PFSK-1 (cell line): ENCODE measurements around the gene PQBP1. TPM values are rescaled to one million over a fixed set of nuclear protein-coding genes. Genes with fewer than 3 reads are reported as not detected.

Experiments used
- FOXP2 ChIP-seq: optimal IDR thresholded peaks from 2 replicates; pipeline ENCODE3; 2011; ENCODE audit warnings: borderline replicate concordance, control low read depth, inconsistent platforms; ENCODE audit not compliant: insufficient read depth; ENCODE audit errors: extremely low read length, extremely low read depth
- POLR2AphosphoS5 ChIP-seq: IDR thresholded peaks from 2 replicates; pipeline ENCODE4 v1.6.1; 2012; ENCODE audit warnings: low read depth, mild to moderate bottlenecking, control low read depth, low read length, moderate library complexity
- SIN3A ChIP-seq: IDR thresholded peaks from 2 replicates; pipeline ENCODE4 v1.6.1; 2012; ENCODE audit warnings: mild to moderate bottlenecking, low read length, moderate library complexity, borderline replicate concordance; ENCODE audit not compliant: insufficient read depth
- TAF1 ChIP-seq: IDR thresholded peaks from 2 replicates; pipeline ENCODE4 v1.6.1; 2012; ENCODE audit warnings: low read length, control low read depth, borderline replicate concordance; ENCODE audit not compliant: insufficient read depth
- polyA plus RNA-seq: library from polyadenylated mRNA; unstranded; fragments of >200 nt; gene quantifications from one replicate; pipeline ENCODE4 v1.2.1, GENCODE V29; 2012; ENCODE audit warnings: low read depth, missing spikeins; ENCODE audit not compliant: insufficient read length
- TF ChIP-seq, protein P1 (sequence below), 2 experiments: IDR thresholded peaks; 2 replicates each; pipeline versions ENCODE4 v1.6.1 to v1.8.0; 2011 to 2012; ENCODE audit warnings: low read depth in 2 of 2, low read length in 2 of 2, control low read depth in 1 of 2, inconsistent platforms in 1 of 2, mild to moderate bottlenecking in 1 of 2, moderate library complexity in 1 of 2; ENCODE audit not compliant: insufficient read depth in 1 of 2

Gene PQBP1, protein sequence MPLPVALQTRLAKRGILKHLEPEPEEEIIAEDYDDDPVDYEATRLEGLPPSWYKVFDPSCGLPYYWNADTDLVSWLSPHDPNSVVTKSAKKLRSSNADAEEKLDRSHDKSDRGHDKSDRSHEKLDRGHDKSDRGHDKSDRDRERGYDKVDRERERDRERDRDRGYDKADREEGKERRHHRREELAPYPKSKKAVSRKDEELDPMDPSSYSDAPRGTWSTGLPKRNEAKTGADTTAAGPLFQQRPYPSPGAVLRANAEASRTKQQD
- polyA plus RNA-seq = 214 TPM

DNA sequence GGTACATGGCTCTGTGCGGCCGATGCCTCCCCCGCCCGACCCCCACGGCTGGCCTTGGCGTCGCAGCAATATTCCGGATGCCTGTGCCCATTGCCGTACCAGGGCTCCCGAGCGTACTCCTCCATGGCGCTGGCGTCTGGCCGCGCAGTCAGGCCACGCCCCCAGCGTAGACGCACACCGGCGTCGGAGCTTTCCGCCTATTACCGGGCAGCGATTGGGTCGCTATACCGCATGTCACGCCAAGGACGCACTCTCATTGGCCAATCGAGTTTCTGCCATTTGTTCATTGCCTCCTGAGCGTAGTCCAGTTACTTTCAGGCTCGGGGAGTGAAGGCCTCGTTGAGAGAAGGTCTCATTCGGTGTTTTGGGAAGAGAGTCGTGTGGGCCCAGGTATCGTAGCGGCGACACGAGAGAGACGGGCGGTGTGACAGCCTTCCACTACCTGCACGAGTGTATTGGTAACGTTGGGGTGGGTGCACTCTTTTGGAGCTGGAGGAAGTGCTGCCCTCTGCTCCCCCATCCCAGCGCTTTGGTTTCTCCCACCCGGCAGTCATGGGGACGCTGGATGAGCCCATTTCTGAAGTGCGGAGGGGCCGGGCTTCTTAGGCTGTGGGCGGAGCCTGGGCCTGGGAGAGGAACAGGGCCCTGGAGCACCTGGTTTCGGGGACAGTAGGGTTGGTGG is at the start of gene PQBP1, which contains the start of gene TIMM17B:
TSS of gene PQBP1 (plus strand) at position 306 of the 682 bp plus-strand sequence. CDS start 580 bp downstream, outside the sequence.
TSS of gene TIMM17B (minus strand) at position 144 of the 682 bp plus-strand sequence. CDS start at position 125, 19 bp downstream.
- TF ChIP-seq SIN3A = peak; percentile 42; the same call in 1 of the 2 replicates
- no peak for TF ChIP-seq FOXP2
- TF ChIP-seq TAF1 = peak; percentile 80; the same call in 1 of the 2 replicates
- TF ChIP-seq POLR2AphosphoS5 = peak; percentile 92

DNA sequence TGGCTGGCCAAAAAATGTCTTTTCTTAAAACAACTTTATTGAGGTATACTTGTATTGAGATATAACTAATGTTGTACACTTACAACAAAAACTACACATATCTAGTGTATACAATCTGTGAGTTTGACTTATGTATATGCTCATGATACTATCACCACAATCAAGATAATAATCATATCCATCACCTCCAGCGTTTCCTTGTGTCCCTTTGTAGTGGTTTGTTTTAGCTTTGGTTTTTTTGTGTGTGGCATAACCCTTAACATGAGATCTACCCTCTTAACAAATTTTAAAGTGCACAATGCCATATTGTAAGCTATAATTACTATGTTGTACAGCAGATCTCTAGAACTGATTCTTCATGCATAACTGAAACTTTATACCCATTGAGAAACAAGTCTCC is 48.9 kb upstream of the PQBP1 start:
- TF ChIP-seq TAF1 (no peak), FOXP2 (no peak), POLR2AphosphoS5 (no peak), SIN3A (no peak)
- TF ChIP-seq, protein P1, sequence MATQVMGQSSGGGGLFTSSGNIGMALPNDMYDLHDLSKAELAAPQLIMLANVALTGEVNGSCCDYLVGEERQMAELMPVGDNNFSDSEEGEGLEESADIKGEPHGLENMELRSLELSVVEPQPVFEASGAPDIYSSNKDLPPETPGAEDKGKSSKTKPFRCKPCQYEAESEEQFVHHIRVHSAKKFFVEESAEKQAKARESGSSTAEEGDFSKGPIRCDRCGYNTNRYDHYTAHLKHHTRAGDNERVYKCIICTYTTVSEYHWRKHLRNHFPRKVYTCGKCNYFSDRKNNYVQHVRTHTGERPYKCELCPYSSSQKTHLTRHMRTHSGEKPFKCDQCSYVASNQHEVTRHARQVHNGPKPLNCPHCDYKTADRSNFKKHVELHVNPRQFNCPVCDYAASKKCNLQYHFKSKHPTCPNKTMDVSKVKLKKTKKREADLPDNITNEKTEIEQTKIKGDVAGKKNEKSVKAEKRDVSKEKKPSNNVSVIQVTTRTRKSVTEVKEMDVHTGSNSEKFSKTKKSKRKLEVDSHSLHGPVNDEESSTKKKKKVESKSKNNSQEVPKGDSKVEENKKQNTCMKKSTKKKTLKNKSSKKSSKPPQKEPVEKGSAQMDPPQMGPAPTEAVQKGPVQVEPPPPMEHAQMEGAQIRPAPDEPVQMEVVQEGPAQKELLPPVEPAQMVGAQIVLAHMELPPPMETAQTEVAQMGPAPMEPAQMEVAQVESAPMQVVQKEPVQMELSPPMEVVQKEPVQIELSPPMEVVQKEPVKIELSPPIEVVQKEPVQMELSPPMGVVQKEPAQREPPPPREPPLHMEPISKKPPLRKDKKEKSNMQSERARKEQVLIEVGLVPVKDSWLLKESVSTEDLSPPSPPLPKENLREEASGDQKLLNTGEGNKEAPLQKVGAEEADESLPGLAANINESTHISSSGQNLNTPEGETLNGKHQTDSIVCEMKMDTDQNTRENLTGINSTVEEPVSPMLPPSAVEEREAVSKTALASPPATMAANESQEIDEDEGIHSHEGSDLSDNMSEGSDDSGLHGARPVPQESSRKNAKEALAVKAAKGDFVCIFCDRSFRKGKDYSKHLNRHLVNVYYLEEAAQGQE (IDR thresholded peaks at IDR 0.05; ENCODE audit: insufficient read depth in 1 of 2, low read depth in 2 of 2, low read length in 2 of 2) = no peak

DNA sequence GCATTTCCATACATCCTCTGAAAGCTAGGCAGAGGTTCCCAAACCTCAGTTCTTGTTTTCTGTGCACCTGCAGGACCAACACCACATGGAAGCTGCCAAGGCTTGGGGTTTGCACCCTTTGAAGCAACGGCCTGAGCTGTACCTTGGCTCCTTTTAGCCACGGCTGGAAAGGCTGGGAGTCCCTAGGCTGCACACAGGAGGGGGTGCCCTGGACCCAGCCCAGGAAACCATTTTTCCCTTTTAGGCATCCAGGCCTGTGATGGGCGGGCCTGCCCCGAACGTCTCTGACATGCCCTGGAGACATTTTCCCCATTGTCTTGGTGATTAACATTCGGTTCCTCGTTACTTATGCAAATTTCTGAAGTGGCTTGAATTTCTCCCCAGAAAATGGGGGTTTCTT is 44.9 kb upstream of the PQBP1 start:
- TF ChIP-seq FOXP2 = no peak
- no peak for TF ChIP-seq TAF1
- no peak for TF ChIP-seq SIN3A
- TF ChIP-seq, protein P1 (IDR thresholded peaks at IDR 0.05; ENCODE audit: insufficient read depth in 1 of 2, low read depth in 2 of 2, low read length in 2 of 2) = no peak
- TF ChIP-seq POLR2AphosphoS5 = no peak

DNA sequence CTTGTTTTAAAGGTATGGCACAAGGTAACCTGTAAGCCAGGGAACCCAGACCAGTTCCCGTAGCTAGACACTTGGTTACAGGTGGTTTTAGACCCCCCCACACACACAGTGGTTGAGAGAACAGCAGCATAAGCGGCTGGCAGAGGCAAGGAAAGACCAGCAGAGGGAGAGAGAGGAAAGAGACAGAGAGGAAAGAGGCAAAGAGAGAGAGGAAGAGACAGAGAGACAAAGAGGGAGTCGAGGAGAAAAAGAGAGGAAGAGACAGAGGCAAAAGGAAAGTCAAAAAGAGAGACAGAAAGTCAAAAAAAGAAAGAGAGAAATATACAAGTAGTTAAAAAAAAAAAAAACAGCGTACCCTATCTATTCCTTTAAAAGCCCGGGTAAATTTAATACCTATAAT is 42.8 kb upstream of the PQBP1 start:
- TF ChIP-seq, protein P1 (IDR thresholded peaks at IDR 0.05; ENCODE audit: insufficient read depth in 1 of 2, low read depth in 2 of 2, low read length in 2 of 2) = no peak
- TF ChIP-seq FOXP2 (no peak), SIN3A (no peak), POLR2AphosphoS5 (no peak), TAF1 (no peak)

DNA sequence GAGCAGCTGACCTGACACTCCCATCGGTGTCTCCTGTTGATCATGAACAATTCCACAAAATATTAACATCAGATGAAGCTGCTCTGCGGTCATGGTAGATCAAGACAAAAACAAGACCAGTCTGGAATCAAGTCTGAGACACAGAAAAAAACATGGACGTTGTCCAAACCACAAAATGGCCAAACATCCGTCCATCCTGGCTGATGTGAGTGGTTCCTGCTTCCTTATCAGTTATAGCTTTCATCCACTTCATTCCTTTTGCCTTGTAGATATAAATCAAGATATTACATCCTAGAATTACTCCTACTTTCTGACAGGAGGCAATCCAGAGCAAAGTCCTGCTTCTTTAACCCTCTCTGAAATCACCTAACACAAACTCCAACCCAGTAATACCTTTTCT is 33.5 kb upstream of the PQBP1 start:
- no peak for TF ChIP-seq SIN3A
- no peak for TF ChIP-seq TAF1
- TF ChIP-seq, protein P1 (IDR thresholded peaks at IDR 0.05; ENCODE audit: insufficient read depth in 1 of 2, low read depth in 2 of 2, low read length in 2 of 2) = no peak; a peak in 1 of 4 replicates
- no peak for TF ChIP-seq POLR2AphosphoS5
- no peak for TF ChIP-seq FOXP2
